ENCODE results near the gene SLC15A5. TPM values are rescaled to one million over a fixed set of nuclear protein-coding genes. Genes with fewer than 3 reads are reported as not detected.

The SLC15A5 gene
- total RNA-seq, 1 experiment from 2014 or later = not detected

GRCh38 chr12:16258963-16259362 is 18.5 kb downstream of the SLC15A5 start:
- in situ Hi-C loops (cut with HindIII; ENCODE audit: low pct_unique_long_range_greater_than_20kb, low sequenced_read_pairs) = no loop called here
- no peak overlapping the region for H3K27ac ChIP-seq (ENCODE audit: low read length)

GRCh38 chr12:16246264-16246663 is 31.2 kb downstream of the SLC15A5 start:
- TF ChIP-seq TCF7L2 (IDR thresholded peaks at IDR 0.05; ENCODE audit: low read depth, low read length) = no peak
- no peak for TF ChIP-seq CTCF (IDR thresholded peaks at IDR 0.05)
- no peak for TF ChIP-seq POLR2AphosphoS5 (IDR thresholded peaks at IDR 0.05; ENCODE audit: low read depth, low read length)
- no peak for TF ChIP-seq SIN3A (IDR thresholded peaks at IDR 0.05; ENCODE audit: borderline replicate concordance, insufficient read depth, low read depth, low read length)
- TF ChIP-seq REST (IDR thresholded peaks at IDR 0.05; ENCODE audit: insufficient read depth in 1 of 2, low read depth in 2 of 2, low read length in 1 of 2) = no peak
- Histone ChIP-seq H3K4me3 (ENCODE audit: low read depth in 2 of 2, low read length in 2 of 2) (no peak overlapping the region), H3K27me3 (ENCODE audit: control insufficient read depth, insufficient read depth, low read length) (no peaks in the 10 kb centered on the region), H3K9me3 (ENCODE audit: control insufficient read depth, insufficient read depth, low read depth, low read length) (no peaks in the 10 kb centered on the region), H3K27ac (ENCODE audit: low read length) (no peak overlapping the region), H3K36me3 (ENCODE audit: control insufficient read depth, insufficient read depth, low read length) (no peaks in the 10 kb centered on the region), H3K4me1 (ENCODE audit: control insufficient read depth, insufficient read depth, low read length) (no peaks in the 10 kb centered on the region)
- ATAC-seq (no peak), DNase-seq (ENCODE audit: low read depth, low spot score) (no peak)
- POLR2A ChIA-PET = no interaction called here
- intact Hi-C loops (cut with micrococcal nuclease; ENCODE audit: unreplicated experiment) (no loop called here), in situ Hi-C loops (cut with HindIII; ENCODE audit: low pct_unique_long_range_greater_than_20kb, low sequenced_read_pairs) (no loop called here)
- CTCF ChIA-PET = no interaction called here
- BruUV-seq (replicated peaks) = no TSS peak

More at GRCh38 chr12:16258963-16259362, 18.5 kb downstream of the SLC15A5 start:
- POLR2A ChIA-PET = no interaction called here
- no peak for TF ChIP-seq SIN3A (IDR thresholded peaks at IDR 0.05; ENCODE audit: borderline replicate concordance, insufficient read depth, low read depth, low read length)
- TF ChIP-seq REST (IDR thresholded peaks at IDR 0.05; ENCODE audit: insufficient read depth in 1 of 2, low read depth in 2 of 2, low read length in 1 of 2) = no peak
- no peak for TF ChIP-seq CTCF (IDR thresholded peaks at IDR 0.05)
- no peak for TF ChIP-seq TCF7L2 (IDR thresholded peaks at IDR 0.05; ENCODE audit: low read depth, low read length)
- TF ChIP-seq POLR2AphosphoS5 (IDR thresholded peaks at IDR 0.05; ENCODE audit: low read depth, low read length) = no peak
- ATAC-seq = no peak
- no peaks in the 10 kb centered on the region for H3K27me3 ChIP-seq (ENCODE audit: control insufficient read depth, insufficient read depth, low read length)
- intact Hi-C loops (cut with micrococcal nuclease; ENCODE audit: unreplicated experiment) = no loop called here
- no peaks in the 10 kb centered on the region for H3K36me3 ChIP-seq (ENCODE audit: control insufficient read depth, insufficient read depth, low read length)
- no peak for DNase-seq (ENCODE audit: low read depth, low spot score)
- H3K4me1 ChIP-seq (ENCODE audit: control insufficient read depth, insufficient read depth, low read length) = no peaks in the 10 kb centered on the region
- BruUV-seq (replicated peaks) = no TSS peak
- CTCF ChIA-PET = no interaction called here
- H3K9me3 ChIP-seq (ENCODE audit: control insufficient read depth, insufficient read depth, low read depth, low read length) = no peaks in the 10 kb centered on the region
- H3K4me3 ChIP-seq (ENCODE audit: low read depth in 2 of 2, low read length in 2 of 2) = no peak overlapping the region
